ENCODE data around the gene METAP2.

DNA sequence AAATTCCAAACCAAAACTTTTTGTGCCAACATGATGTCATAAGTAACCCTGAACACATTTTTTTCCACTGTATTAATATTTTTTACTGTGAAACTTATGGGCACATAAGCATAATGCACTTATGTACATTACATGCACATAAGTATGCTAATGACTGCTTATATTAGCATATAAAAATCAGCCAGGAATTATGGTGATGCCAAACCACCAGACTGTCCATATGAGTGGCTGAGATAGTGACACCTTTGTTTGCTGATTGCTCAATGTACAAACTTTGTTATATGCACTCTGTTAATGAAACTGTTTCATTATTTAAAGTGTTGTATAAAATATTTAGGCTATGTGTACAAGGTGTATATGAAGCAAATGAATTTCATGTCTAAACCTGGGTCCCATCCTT lies 45.0 kb downstream of the METAP2 start:
- TF ChIP-seq, protein P1, sequence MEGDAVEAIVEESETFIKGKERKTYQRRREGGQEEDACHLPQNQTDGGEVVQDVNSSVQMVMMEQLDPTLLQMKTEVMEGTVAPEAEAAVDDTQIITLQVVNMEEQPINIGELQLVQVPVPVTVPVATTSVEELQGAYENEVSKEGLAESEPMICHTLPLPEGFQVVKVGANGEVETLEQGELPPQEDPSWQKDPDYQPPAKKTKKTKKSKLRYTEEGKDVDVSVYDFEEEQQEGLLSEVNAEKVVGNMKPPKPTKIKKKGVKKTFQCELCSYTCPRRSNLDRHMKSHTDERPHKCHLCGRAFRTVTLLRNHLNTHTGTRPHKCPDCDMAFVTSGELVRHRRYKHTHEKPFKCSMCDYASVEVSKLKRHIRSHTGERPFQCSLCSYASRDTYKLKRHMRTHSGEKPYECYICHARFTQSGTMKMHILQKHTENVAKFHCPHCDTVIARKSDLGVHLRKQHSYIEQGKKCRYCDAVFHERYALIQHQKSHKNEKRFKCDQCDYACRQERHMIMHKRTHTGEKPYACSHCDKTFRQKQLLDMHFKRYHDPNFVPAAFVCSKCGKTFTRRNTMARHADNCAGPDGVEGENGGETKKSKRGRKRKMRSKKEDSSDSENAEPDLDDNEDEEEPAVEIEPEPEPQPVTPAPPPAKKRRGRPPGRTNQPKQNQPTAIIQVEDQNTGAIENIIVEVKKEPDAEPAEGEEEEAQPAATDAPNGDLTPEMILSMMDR (IDR thresholded peaks at IDR 0.05), result no peak
- no peak for TF ChIP-seq POLR2AphosphoS5 (IDR thresholded peaks at IDR 0.05)
- TF ChIP-seq POLR2A (IDR thresholded peaks at IDR 0.05), result no peak
